Psoas muscle (tissue), 8 donors: ENCODE measurements around the gene FKBP1A. TPM values are rescaled to one million over a fixed set of nuclear protein-coding genes. Genes with fewer than 3 reads are reported as not detected.

Experiments used
- ATAC-seq, 4 donors: fragments of 200-7000 bp; cut with Tn5 transposase; one replicate each; pipeline ENCODE4 v1.9.1; 2020; ENCODE audit warnings: moderate library complexity in 3 of 4, mild to moderate bottlenecking in 2 of 4
- DNase-seq, 2 donors: peaks; one replicate each; pipeline ENCODE4 v3.0.0-alpha.2; 2020
- H3K27ac ChIP-seq: fragments of 200-600 bp; one replicate; pipeline ENCODE4 v1.8.0; 2022
- H3K27me3 ChIP-seq, 3 donors: fragments of 200-600 bp in 1 of 3; one replicate each; pipeline versions ENCODE4 v1.6.1 to v1.8.0; 2013 to 2022; ENCODE audit warnings: low read length in 2 of 3, mild to moderate bottlenecking in 2 of 3, moderate library complexity in 1 of 3; ENCODE audit not compliant: insufficient read depth in 3 of 3
- H3K36me3 ChIP-seq, 2 donors: fragments of 200-600 bp in 1 of 2; one replicate each; pipeline versions ENCODE4 v1.6.1 to v1.8.0; 2013 to 2022; ENCODE audit warnings: low read depth in 1 of 2, mild to moderate bottlenecking in 1 of 2, moderate library complexity in 1 of 2; ENCODE audit not compliant: insufficient read depth in 1 of 2
- H3K4me1 ChIP-seq: fragments of 200-600 bp; one replicate; pipeline ENCODE4 v1.8.0; 2022
- H3K4me3 ChIP-seq: fragments of 200-600 bp; one replicate; pipeline ENCODE4 v1.8.0; 2022; ENCODE audit warnings: mild to moderate bottlenecking
- H3K9me3 ChIP-seq: fragments of 200-600 bp; one replicate; pipeline ENCODE4 v1.8.0; 2022
- CTCF ChIP-seq: fragments of 200-600 bp; IDR thresholded peaks from one replicate; pipeline ENCODE4 v1.8.0; 2022; ENCODE audit warnings: antibody characterized with exemption
- WGBS, 3 donors: extraction: QIAGEN DNeasy Blood & Tissue Kit; methylation state at CpG; one replicate each; pipeline versions ENCODE4 v1.1.6 to v1.1.7; 2013; 5-methylcytosine and 5-hydroxymethylcytosine counted together
- intact Hi-C, 2 donors: fragments of 100-400 bp; cut with DNase I; formaldehyde crosslinking; loops; one replicate each; pipeline versions ENCODE4 v1.11.0 to v1.14.2; 2022
- polyA plus RNA-seq, 3 donors: library from polyadenylated mRNA; stranded (reverse); fragments of 200-250 nt; gene quantifications; one replicate each; pipeline ENCODE4 v1.2.3, GENCODE V29; 2013
- total RNA-seq, 4 donors: library from RNA; stranded (reverse); fragmentation: NEBNext Ultra II Directional in 2 of 4; extraction: Animal tissue kit (Norgen Biotek cat#: 25700) in 2 of 4; gene quantifications; one replicate each; pipeline versions ENCODE4 v1.2.1 to v1.2.4, GENCODE V29; 2021 to 2023
- donor health status: healthy with polysubstance abuse.
- donor health status: DM: no; HTN: no; CAD: no; lungs with moderate emphysema.
- donor health status: Bipolar disorder and iron deficiency.
- donor health status: healthy.
- donor health status: DM: yes; HTN: yes; CAD: no.
- donor health status: DM: no; HTN: no; CAD: no.
- donor health status: DM: no; HTN: no; CAD: no.
- donor health status: DM: yes; HTN: yes; CAD: no.

Gene FKBP1A
- total and polyA plus RNA-seq, 7 donors = 78.4 to 503 (median 116) TPM

DNA sequence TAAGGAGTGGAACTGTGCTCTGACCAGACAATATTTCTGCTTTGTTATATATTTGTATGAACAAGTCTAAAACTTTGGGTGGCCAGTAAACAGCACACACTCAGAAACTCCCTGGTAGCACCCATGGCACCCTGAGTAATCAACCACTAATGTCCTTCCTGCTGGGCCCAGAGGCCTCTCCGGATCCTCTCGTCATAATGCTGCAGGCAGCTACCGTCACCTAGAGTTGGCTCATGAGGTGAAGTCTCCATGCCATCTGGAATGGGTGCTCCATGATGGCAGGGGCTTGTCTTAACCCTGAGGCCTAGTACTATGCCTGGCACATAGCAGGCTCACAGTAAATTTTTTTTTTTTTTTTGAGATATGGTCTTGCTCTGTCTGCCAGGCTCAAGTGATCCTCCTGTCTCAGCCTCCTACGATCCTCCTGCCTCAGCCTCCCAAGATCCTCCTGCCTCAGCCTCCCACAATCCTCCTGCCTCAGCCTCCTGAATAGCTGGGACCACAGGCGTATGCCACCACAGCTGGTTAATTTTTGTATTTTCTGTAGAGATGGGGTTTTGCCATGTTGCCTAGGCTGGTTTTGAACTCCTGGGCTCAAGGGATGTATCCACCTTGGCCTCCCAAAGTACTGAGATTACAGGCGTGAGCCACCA, 60.9 kb downstream of the FKBP1A start:
- Histone ChIP-seq H3K9me3 (no peaks in the 10 kb centered on the region), H3K36me3 (no peaks in the 10 kb centered on the region), H3K27me3 (no peaks in the 10 kb centered on the region), H3K4me1 (peaks cover 51% of the 10 kb centered on the region), H3K27ac (peak overlapping the region; percentile 93), H3K4me3 (no peak overlapping the region)
- no peak for ATAC-seq
- WGBS, 3 donors = 80 to 86% (median 83%) methylated on average over 6 of the region's 6 CpGs
- DNase-seq = no peak
- TF ChIP-seq CTCF = no peak
- intact Hi-C loops = no loop called here

DNA sequence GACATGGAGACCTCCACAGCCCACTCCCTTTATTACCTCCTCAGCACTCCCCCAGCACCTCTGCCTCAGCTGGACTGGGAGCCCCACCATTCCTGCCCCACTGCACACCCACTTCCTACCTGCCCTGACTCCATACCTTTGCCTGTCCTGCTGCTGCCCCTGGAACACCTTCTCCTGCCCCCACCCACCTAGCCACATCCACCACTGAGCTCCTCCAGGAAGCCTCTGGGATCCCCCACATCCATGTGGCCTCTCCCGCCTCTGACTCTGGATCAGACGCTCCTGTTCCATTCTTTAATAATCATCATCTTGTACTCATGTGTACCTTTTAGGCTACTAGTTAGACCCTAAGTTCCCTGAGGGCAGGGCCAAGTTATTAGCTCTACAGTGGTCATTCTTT, 61.8 kb downstream of the FKBP1A start:
- WGBS, 3 donors = 88 to 97% (median 96%) methylated on average over 2 of the region's 2 CpGs
- Histone ChIP-seq H3K27me3 (no peaks in the 10 kb centered on the region), H3K4me1 (peaks cover 51% of the 10 kb centered on the region), H3K4me3 (no peak overlapping the region), H3K27ac (peak overlapping the region; percentile 93), H3K9me3 (no peaks in the 10 kb centered on the region), H3K36me3 (no peaks in the 10 kb centered on the region)
- TF ChIP-seq CTCF = no peak
- ATAC-seq = no peak
- intact Hi-C loops = no loop called here
- no peak for DNase-seq

- DNase-seq (peak; percentile 71 to 93), ATAC-seq (peak; percentile 69 to 84 (median 80))
- TF ChIP-seq CTCF = no peak
- Histone ChIP-seq H3K4me1 (peaks cover 53% of the 10 kb centered on the region), H3K4me3 (no peak overlapping the region), H3K27me3 (no peaks in the 10 kb centered on the region), H3K9me3 (no peaks in the 10 kb centered on the region), H3K27ac (peak overlapping the region; percentile 93), H3K36me3 (no peaks in the 10 kb centered on the region)
- 20 to 43% (median 29%) methylated on average over 6 of the region's 6 CpGs for WGBS, 3 donors
- intact Hi-C loops = no loop called here
Measured at GRCh38 chr20:1330075-1330830, 62.6 kb downstream of the FKBP1A start.

DNA sequence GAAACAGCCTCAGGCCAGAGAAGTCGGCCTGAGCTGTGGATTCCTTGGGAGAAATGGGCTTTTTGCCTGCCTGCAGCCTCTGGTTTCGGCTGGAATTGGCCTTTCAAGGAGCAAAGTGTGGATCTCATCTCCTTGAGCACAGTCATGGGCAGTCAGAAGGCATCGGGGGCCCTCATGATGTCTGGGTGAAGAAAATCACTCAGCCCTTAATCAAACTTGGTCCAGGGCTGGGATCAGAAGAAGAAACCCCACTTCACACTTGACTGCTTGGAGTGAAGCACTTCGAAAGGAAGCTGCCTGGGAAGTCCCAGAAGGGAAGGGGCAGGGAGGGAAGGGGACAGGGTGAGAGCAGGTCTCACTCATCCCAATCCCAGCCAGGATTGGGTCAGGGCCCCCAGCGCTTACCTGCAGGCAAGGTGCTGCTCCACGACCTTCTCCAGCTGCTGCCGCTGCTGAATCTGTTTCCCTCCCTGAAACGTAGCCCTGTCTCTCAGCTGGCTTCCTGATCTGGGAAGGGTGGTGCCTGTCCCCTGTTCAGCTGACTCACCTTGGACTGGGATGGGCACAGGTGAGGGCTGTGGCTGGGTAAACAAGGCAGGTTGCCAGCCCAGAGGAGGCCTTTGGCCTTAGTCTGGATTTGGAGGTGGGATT, 64.0 kb downstream of the FKBP1A start, which contains the start of gene SDCBP2:
Gene SDCBP2 (minus strand): TSS at position 460 of the 651 bp plus-strand sequence. CDS start 8,723 bp downstream, outside the sequence.
- WGBS, 3 donors = 65 to 71% (median 67%) methylated on average over 8 of the region's 8 CpGs
- H3K36me3 ChIP-seq = no peaks in the 10 kb centered on the region
- no peaks in the 10 kb centered on the region for H3K27me3 ChIP-seq
- H3K4me1 ChIP-seq = peaks cover 64% of the 10 kb centered on the region
- TF ChIP-seq CTCF = no peak
- H3K27ac ChIP-seq = peak within 1 kb of the TSS; percentile 93
- intact Hi-C loops = loop anchor here (5.0 kb wide), 2 partner anchors 63 to 138 kb away; partner anchors contain the start of genes FKBP1A (in 1 of the 2) and NSFL1C (in 1 of the 2)
- no peak within 1 kb of the TSS for H3K4me3 ChIP-seq
- H3K9me3 ChIP-seq = no peaks in the 10 kb centered on the region
- DNase-seq (no peak), ATAC-seq (no peak)
